H1 (cell line): Measurements from ENCODE around the gene LDAH. TPM values are rescaled to one million over a fixed set of nuclear protein-coding genes. Genes with fewer than 3 reads are reported as not detected.
A peak's percentile ranks its signal among the peaks of the same experiment; 100 is the strongest.

ENCODE experiments used
- CTCF ChIA-PET: fragments of 300-600 bp; sonication (Branson Sonifier 250); formaldehyde crosslinking; loops from one replicate; lab custom pipeline; 2021; ENCODE audit not compliant: partially characterized antibody; lab: Charles Lee
- POLR2A ChIA-PET: fragments of 300-600 bp; sonication (Branson Sonifier 250); formaldehyde crosslinking; loops from one replicate; lab custom pipeline; 2021; ENCODE audit warnings: inconsistent platforms; ENCODE audit not compliant: partially characterized antibody; lab: Charles Lee
- DNase-seq, 2 experiments: peaks; one replicate each; pipeline versions ENCODE4 v3.0.0 to v3.0.0-alpha.2; 2010 to 2022; ENCODE audit warnings: low spot score in 2 of 2, low read depth in 1 of 2, mixed read lengths in 1 of 2
- FAIRE-seq: peaks from 2 replicates; lab custom pipeline; 2011; peaks lifted over from hg19 to GRCh38; lab: Jason Lieb, UNC
- H2AFZ ChIP-seq: 2 replicates; pipeline ENCODE4 v1.8.1; 2012; ENCODE audit warnings: low read length, inconsistent platforms
- H2AK5ac ChIP-seq: 2 replicates; pipeline ENCODE4 v1.6.1; 2013; ENCODE audit warnings: low read depth, low read length
- H2BK120ac ChIP-seq: replicated peaks from 2 replicates; pipeline ENCODE3; 2013; ENCODE audit warnings: low read depth, low read length, inconsistent platforms
- H2BK12ac ChIP-seq: 2 replicates; pipeline ENCODE4 v1.6.1; 2013; ENCODE audit warnings: low read depth, low read length
- H2BK15ac ChIP-seq: 2 replicates; pipeline ENCODE4 v1.6.1; 2013; ENCODE audit warnings: low read length
- H2BK20ac ChIP-seq: 2 replicates; pipeline ENCODE4 v1.6.1; 2013; ENCODE audit warnings: low read length
- H2BK5ac ChIP-seq: 2 replicates; pipeline ENCODE4 v1.6.1; 2013; ENCODE audit warnings: low read depth, low read length
- H3K14ac ChIP-seq: 2 replicates; pipeline ENCODE4 v1.6.1; 2013; ENCODE audit warnings: inconsistent platforms; ENCODE audit not compliant: insufficient read length
- H3K18ac ChIP-seq: 2 replicates; pipeline ENCODE4 v1.6.1; 2013; ENCODE audit warnings: low read length; ENCODE audit errors: extremely low read depth
- H3K23ac ChIP-seq: 2 replicates; pipeline ENCODE4 v1.6.1; 2013; ENCODE audit warnings: inconsistent platforms; ENCODE audit not compliant: insufficient read length
- H3K23me2 ChIP-seq: 2 replicates; pipeline ENCODE4 v1.6.1; 2013; ENCODE audit warnings: low read depth, low read length
- H3K27ac ChIP-seq: 2 replicates; pipeline ENCODE4 v1.6.1; 2011; ENCODE audit warnings: low read depth, low read length, inconsistent platforms
- H3K27me3 ChIP-seq, 4 experiments: replicated peaks in 1 of 4; 1 replicate in 1 of 4; 2 replicates in 3 of 4; pipeline versions ENCODE4 v1.6.1 to v1.8.1; 2011 to 2013; ENCODE audit warnings: low read length in 3 of 4, mild to moderate bottlenecking in 3 of 4, inconsistent platforms in 2 of 4, mixed read lengths in 2 of 4, moderate library complexity in 1 of 4; ENCODE audit not compliant: control insufficient read depth in 3 of 4, insufficient read depth in 3 of 4; ENCODE audit errors: extremely low read depth in 1 of 4
- H3K36me3 ChIP-seq, 4 experiments: 2 replicates each; pipeline versions ENCODE4 v1.6.1 to v1.8.1; 2011 to 2013; ENCODE audit warnings: mild to moderate bottlenecking in 4 of 4, low read length in 3 of 4, moderate library complexity in 2 of 4, control low read depth in 1 of 4, inconsistent platforms in 1 of 4; ENCODE audit not compliant: insufficient read depth in 4 of 4, control insufficient read depth in 2 of 4
- H3K4ac ChIP-seq: replicated peaks from 2 replicates; pipeline ENCODE3; 2013; ENCODE audit warnings: low read length, low read depth, mixed read lengths, inconsistent platforms; ENCODE audit not compliant: insufficient read length
- H3K4me1 ChIP-seq, 4 experiments: replicated peaks in 1 of 4; 1 replicate in 1 of 4; 2 replicates in 3 of 4; pipeline versions ENCODE4 v1.6.1 to v1.8.1; 2011 to 2013; ENCODE audit warnings: low read length in 3 of 4, inconsistent platforms in 2 of 4, mixed read lengths in 1 of 4; ENCODE audit not compliant: insufficient read depth in 4 of 4, control insufficient read depth in 3 of 4
- H3K4me2 ChIP-seq, 2 experiments: 2 replicates each; pipeline versions ENCODE4 v1.6.1 to v1.8.1; 2011 to 2013; ENCODE audit warnings: low read depth in 2 of 2, low read length in 2 of 2, control low read depth in 1 of 2, inconsistent platforms in 1 of 2, mild to moderate bottlenecking in 1 of 2; ENCODE audit not compliant: insufficient read depth in 1 of 2
- H3K4me3 ChIP-seq, 4 experiments: fragments of 200-600, 300-600 bp in 1 of 4; sonication (generic), shearing (Covaris generic), sonication (Bioruptor Twin) in 1 of 4; 2 replicates each; pipeline versions ENCODE4 v1.5.1 to v1.8.1; 2011 to 2016; ENCODE audit warnings: low read length in 4 of 4, low read depth in 3 of 4, control low read depth in 2 of 4, inconsistent platforms in 2 of 4, mild to moderate bottlenecking in 2 of 4, mixed read lengths in 1 of 4, moderate library complexity in 1 of 4; ENCODE audit not compliant: insufficient read depth in 2 of 4; ENCODE audit errors: extremely low read depth in 1 of 4
- H3K56ac ChIP-seq: replicated peaks from 2 replicates; pipeline ENCODE3; 2013; ENCODE audit warnings: low read depth, mild to moderate bottlenecking, mixed read lengths, low read length, inconsistent platforms; ENCODE audit not compliant: insufficient read length
- H3K79me1 ChIP-seq: 2 replicates; pipeline ENCODE4 v1.6.1; 2013; ENCODE audit warnings: low read depth, low read length, control low read depth
- H3K79me2 ChIP-seq, 2 experiments: 2 replicates each; pipeline versions ENCODE4 v1.6.1 to v1.8.1; 2012 to 2013; ENCODE audit warnings: low read length in 2 of 2, mild to moderate bottlenecking in 2 of 2, inconsistent platforms in 1 of 2; ENCODE audit not compliant: insufficient read depth in 2 of 2, control insufficient read depth in 1 of 2
- H3K9ac ChIP-seq, 4 experiments: replicated peaks in 1 of 4; 1 replicate in 1 of 4; 2 replicates in 3 of 4; pipeline versions ENCODE4 v1.6.1 to v1.8.1; 2011 to 2013; ENCODE audit warnings: low read depth in 3 of 4, low read length in 3 of 4, control low read depth in 2 of 4, mild to moderate bottlenecking in 2 of 4, moderate library complexity in 2 of 4, inconsistent platforms in 1 of 4; ENCODE audit errors: extremely low read depth in 1 of 4
- H3K9me3 ChIP-seq, 2 experiments: 2 replicates each; pipeline versions ENCODE4 v1.6.1 to v1.8.1; 2012 to 2013; ENCODE audit warnings: mild to moderate bottlenecking in 2 of 2, moderate library complexity in 2 of 2, control low read depth in 1 of 2, inconsistent platforms in 1 of 2, low read depth in 1 of 2, low read length in 1 of 2, mixed read lengths in 1 of 2; ENCODE audit not compliant: insufficient read depth in 2 of 2
- H4K20me1 ChIP-seq, 2 experiments: replicated peaks in 1 of 2; 2 replicates each; pipeline versions ENCODE3 to v1.8.1; 2011 to 2013; ENCODE audit warnings: inconsistent platforms in 2 of 2, low read length in 2 of 2, mild to moderate bottlenecking in 1 of 2; ENCODE audit not compliant: insufficient read depth in 2 of 2, control insufficient read depth in 1 of 2
- H4K5ac ChIP-seq: 2 replicates; pipeline ENCODE4 v1.6.1; 2013; ENCODE audit warnings: low read length, low read depth, mixed read lengths, inconsistent platforms; ENCODE audit not compliant: insufficient read length
- H4K8ac ChIP-seq: 2 replicates; pipeline ENCODE4 v1.8.0; 2013; ENCODE audit warnings: mild to moderate bottlenecking, moderate library complexity, low read length, inconsistent platforms; ENCODE audit not compliant: insufficient read depth; ENCODE audit errors: extremely low read depth
- H4K91ac ChIP-seq: replicated peaks from 2 replicates; pipeline ENCODE3; 2013; ENCODE audit warnings: low read length, mixed read lengths, inconsistent platforms; ENCODE audit not compliant: insufficient read length
- RAD21 ChIP-seq, 2 experiments: IDR thresholded peaks in 1 of 2; conservative IDR thresholded peaks in 1 of 2; 2 replicates each; pipeline ENCODE4 v1.6.1; 2011; ENCODE audit warnings: low read depth in 2 of 2, low read length in 2 of 2, improper control_type of control experiment in 1 of 2, inconsistent platforms in 1 of 2, mild to moderate bottlenecking in 1 of 2, moderate library complexity in 1 of 2
- RNF2 ChIP-seq: fragments of 200-900, 300-1000 bp; sonication (generic); IDR thresholded peaks from 2 replicates; pipeline ENCODE4 v1.7.1; 2016; ENCODE audit warnings: borderline replicate concordance, low read depth, mild to moderate bottlenecking, antibody characterized with exemption, low read length; ENCODE audit not compliant: poor library complexity, severe bottlenecking; ENCODE audit errors: missing control alignments
- WGBS, 2 experiments: shearing (Covaris generic) in 1 of 2; methylation state at CpG; one replicate each; pipeline versions ENCODE4 v1.1.6 to v1.1.7; 2013 to 2015; ENCODE audit warnings: low lambda C conversion rate in 2 of 2, mixed read lengths in 2 of 2, inconsistent platforms in 1 of 2, low coverage in 1 of 2, missing lambda C conversion rate in 1 of 2; ENCODE audit not compliant: insufficient replicate concordance in 2 of 2, insufficient coverage in 1 of 2, insufficient read length in 1 of 2; ENCODE audit errors: extremely low coverage in 1 of 2, missing lambda C conversion rate in 1 of 2; 5-methylcytosine and 5-hydroxymethylcytosine counted together
- polyA plus RNA-seq, 7 experiments: library from polyadenylated mRNA; depleted of rRNA in 3 of 7; stranded (reverse) in 5 of 7; unstranded in 2 of 7; fragments of >200 nt in 5 of 7; fragments of 200-250 nt in 2 of 7; gene quantifications; 1 replicate in 5 of 7; 2 replicates in 1 of 7; 4 replicates in 1 of 7; pipeline versions ENCODE4 v1.2.1 to v1.2.3, GENCODE V29; 2011 to 2013; ENCODE audit warnings: missing spikeins in 2 of 7, mixed read lengths in 2 of 7
- total RNA-seq: library from RNA; stranded (reverse); fragmentation: NEBNext Ultra II Directional; extraction: Animal tissue kit (Norgen Biotek cat#: 25700); gene quantifications from 2 replicates; pipeline ENCODE4 v1.2.1, GENCODE V29; 2021
- TF ChIP-seq, protein P1 (sequence below), 3 experiments: IDR thresholded peaks; 1 replicate in 2 of 3; 2 replicates in 1 of 3; pipeline versions ENCODE4 v1.5.1 to v1.6.1; 2011; ENCODE audit warnings: low read length in 3 of 3, mild to moderate bottlenecking in 3 of 3, inconsistent platforms in 2 of 3, low read depth in 1 of 3, moderate library complexity in 1 of 3; ENCODE audit not compliant: insufficient read depth in 1 of 3; ENCODE audit errors: control extremely low read depth in 1 of 3

Gene LDAH
- total and polyA plus RNA-seq, 2 of the 8 experiments (the other 6 are each of a cell fraction or from before 2014, with no cell fraction given), result 10.9 to 26.3 TPM

DNA sequence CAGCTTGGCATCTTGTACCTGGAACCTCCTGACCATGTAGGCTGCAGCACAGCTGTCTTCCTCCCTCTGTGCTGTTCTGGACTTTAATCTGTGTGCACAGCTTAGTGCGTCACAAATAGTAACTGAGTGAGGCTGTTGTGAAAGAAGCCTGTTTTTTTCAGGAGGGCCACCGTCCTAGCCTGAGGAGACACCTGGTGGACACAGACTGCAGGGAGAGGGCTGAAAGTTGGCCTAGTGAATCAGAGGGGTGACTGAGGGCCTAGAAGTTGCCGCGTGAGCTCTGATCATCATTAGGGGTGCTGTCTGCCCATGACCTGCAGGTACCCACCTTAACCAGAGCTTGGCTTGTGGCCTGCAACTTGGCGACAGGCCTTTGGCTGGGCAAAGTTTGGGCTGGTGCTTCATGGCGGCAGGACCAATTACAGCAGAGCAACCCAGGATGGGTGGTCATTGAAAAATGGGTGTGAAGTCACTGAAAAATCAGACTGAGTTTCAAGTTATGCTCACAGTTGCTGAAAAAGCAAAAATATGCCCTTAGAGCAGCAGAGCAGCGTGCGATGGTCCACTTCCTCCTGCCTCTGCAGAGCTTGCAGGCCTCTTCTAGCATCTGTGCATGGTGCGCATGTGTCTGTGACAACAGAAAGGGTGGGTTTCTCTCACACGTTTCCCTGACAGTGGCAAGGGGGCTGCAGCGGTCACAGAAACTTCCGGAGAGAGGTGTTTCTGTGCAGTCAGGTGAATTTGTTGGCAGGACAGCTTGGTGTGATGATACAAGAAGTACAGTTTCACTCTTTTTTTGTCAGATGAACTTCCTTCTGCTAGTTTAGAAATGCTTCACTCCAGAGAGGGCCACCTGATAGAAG lies 146.3 kb downstream of the LDAH start:
- no peak overlapping the region for H2BK15ac ChIP-seq
- H3K9ac ChIP-seq, result no peak overlapping the region
- no peak for FAIRE-seq
- no peak overlapping the region for H3K4me2 ChIP-seq
- H3K79me2 ChIP-seq, result no peaks in the 10 kb centered on the region
- H3K27ac ChIP-seq, result no peak overlapping the region
- H3K4me1 ChIP-seq, result peaks cover 5 to 30% (median 14%) of the 10 kb centered on the region in 4 experiments
- no peak overlapping the region for H3K4ac ChIP-seq
- H2BK12ac ChIP-seq, result no peak overlapping the region
- no peak overlapping the region for H4K8ac ChIP-seq
- no peaks in the 10 kb centered on the region for H3K79me1 ChIP-seq
- H3K56ac ChIP-seq, result no peak overlapping the region
- no peaks in the 10 kb centered on the region for H3K9me3 ChIP-seq
- no peaks in the 10 kb centered on the region for H3K23me2 ChIP-seq
- WGBS, 2 experiments, result 90% methylated on average over 12 of the region's 12 CpGs; no CpG with 5 or more reads in 1 of the 2 experiments
- no peak overlapping the region for H2BK20ac ChIP-seq
- no peak for DNase-seq
- H2BK5ac ChIP-seq, result no peak overlapping the region
- no peak overlapping the region for H3K4me3 ChIP-seq
- H4K91ac ChIP-seq, result no peak overlapping the region
- no peaks in the 10 kb centered on the region; a peak in 1 of 8 replicates for H3K36me3 ChIP-seq
- CTCF ChIA-PET, result interaction anchor here (0.5 to 8.7 kb wide), 53 partner anchors 7 to 1138 kb away, joined by 3 to 266 read pairs (median 4); partner anchors contain the start of genes GDF7, HS1BP3 and LDAH
- TF ChIP-seq, protein P1, sequence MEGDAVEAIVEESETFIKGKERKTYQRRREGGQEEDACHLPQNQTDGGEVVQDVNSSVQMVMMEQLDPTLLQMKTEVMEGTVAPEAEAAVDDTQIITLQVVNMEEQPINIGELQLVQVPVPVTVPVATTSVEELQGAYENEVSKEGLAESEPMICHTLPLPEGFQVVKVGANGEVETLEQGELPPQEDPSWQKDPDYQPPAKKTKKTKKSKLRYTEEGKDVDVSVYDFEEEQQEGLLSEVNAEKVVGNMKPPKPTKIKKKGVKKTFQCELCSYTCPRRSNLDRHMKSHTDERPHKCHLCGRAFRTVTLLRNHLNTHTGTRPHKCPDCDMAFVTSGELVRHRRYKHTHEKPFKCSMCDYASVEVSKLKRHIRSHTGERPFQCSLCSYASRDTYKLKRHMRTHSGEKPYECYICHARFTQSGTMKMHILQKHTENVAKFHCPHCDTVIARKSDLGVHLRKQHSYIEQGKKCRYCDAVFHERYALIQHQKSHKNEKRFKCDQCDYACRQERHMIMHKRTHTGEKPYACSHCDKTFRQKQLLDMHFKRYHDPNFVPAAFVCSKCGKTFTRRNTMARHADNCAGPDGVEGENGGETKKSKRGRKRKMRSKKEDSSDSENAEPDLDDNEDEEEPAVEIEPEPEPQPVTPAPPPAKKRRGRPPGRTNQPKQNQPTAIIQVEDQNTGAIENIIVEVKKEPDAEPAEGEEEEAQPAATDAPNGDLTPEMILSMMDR (IDR thresholded peaks at IDR 0.05; ENCODE audit: control extremely low read depth in 1 of 3, insufficient read depth in 1 of 3, low read depth in 1 of 3, low read length in 3 of 3), result peak in 2 of 3 experiments; percentile 46 to 54; a peak in 3 of 4 replicates
- TF ChIP-seq RNF2 (no peak), RAD21 (IDR thresholded peaks at IDR 0.05 in 1 of 2, conservative IDR thresholded peaks at IDR 0.05 in 1 of 2; ENCODE audit: low read depth in 2 of 2, low read length in 2 of 2) (peak; percentile 40 to 48)
- TF ChIP-seq, all 59 proteins: peak for 2
- Histone ChIP-seq H2AFZ (no peak overlapping the region), H4K5ac (no peak overlapping the region), H2BK120ac (no peak overlapping the region), H3K14ac (no peak overlapping the region), H3K23ac (no peak overlapping the region), H2AK5ac (no peak overlapping the region), H3K18ac (no peak overlapping the region), H3K27me3 (peaks cover 2 to 35% (median 25%) of the 10 kb centered on the region in 4 experiments), H4K20me1 (peaks cover 6% of the 10 kb centered on the region in 2 experiments)
- POLR2A ChIA-PET, result interaction anchor here (0.7 to 1.6 kb wide), 6 partner anchors 11 to 186 kb away, joined by 3 to 8 read pairs (median 4); partner anchors contain the start of genes GDF7 and LDAH
